ENCODE results near the gene PHLPP1. TPM values are rescaled to one million over a fixed set of nuclear protein-coding genes. Genes with fewer than 3 reads are reported as not detected.

Gene PHLPP1
- total and polyA plus RNA-seq, 2 experiments from 2014 or later = 15.7 to 73.6 TPM

DNA sequence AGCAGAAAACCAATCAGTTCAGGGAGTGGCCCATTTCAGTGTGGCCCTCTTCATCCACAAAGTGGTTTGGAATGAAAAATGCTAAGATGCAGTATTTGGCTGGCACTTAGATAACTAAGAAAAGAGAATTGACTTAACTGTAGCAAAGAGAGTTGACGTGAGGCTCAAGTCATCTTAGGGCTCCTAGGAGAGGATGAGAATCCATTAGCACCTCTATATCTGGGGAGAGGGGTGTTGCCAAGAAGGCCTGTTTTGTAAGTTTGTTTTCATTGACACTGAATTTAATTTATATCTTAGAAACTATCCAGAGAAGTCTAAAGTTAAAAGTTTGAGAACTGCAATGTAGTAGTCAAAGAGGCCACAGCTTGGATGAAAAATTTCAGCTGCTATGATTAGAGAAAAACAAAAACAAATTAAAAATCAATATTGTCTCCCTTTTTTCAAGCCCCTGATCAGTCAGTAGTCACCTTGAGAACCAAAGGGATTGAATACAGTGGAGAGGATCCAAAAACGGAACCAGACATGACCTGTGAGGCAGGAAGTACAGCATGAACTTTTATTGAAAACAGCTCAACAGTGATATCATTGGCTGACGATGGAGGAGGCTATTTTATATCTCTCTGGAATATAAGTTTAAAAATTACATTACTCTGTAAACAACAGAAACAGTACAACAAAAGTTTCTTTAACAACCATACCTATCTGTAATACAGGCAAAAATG is 52.7 kb downstream of the PHLPP1 start (continued):
- TF ChIP-seq ZNF462 (CRISPR knock-in tag; IDR thresholded peaks at IDR 0.05) = no peak
- TF ChIP-seq CREB1 (CRISPR knock-in tag; IDR thresholded peaks at IDR 0.05; ENCODE audit: low read depth) = no peak

GRCh38 chr18:62768558-62768943 is 53.2 kb downstream of the PHLPP1 start:
- H3K79me2 ChIP-seq (replicated peaks; ENCODE audit: insufficient read depth) = peaks cover 99% of the 10 kb centered on the region
- Mint-ChIP-seq H3K4me1 (peaks cover 64% of the 10 kb centered on the region), H3K4me3 (no peak overlapping the region), H3K36me3 (ENCODE audit: low read depth) (peaks cover 13% of the 10 kb centered on the region), H3K27me3 (ENCODE audit: insufficient read depth, low read depth, poor library complexity) (peaks cover 4% of the 10 kb centered on the region), H3K27ac (peak overlapping the region; percentile 90), H3K9me3 (no peaks in the 10 kb centered on the region; the same call in 2 of the 3 replicates)
- H4K20me1 ChIP-seq (replicated peaks; ENCODE audit: insufficient read depth) = peaks cover 8% of the 10 kb centered on the region
- H3K4me1 ChIP-seq (ENCODE audit: insufficient read depth) = peaks cover 57% of the 10 kb centered on the region
- H3K9me2 ChIP-seq (ENCODE audit: insufficient read depth) = no peaks in the 10 kb centered on the region
- 0 out of 2 replicates have a peak overlapping the region, but pooled peaks have one; percentile 19 for H3K4me2 ChIP-seq
- no peak overlapping the region; the same call in 1 of the 2 replicates for H3K27ac ChIP-seq (ENCODE audit: low read depth)
- ATAC-seq (no peak), DNase-seq (ENCODE audit: low spot score) (no peak)
- no peaks in the 10 kb centered on the region for H3K36me3 ChIP-seq (ENCODE audit: insufficient read depth)
- H3K4me3 ChIP-seq = no peak overlapping the region
- no peaks in the 10 kb centered on the region for H3K27me3 ChIP-seq (ENCODE audit: insufficient read depth)
- no peak overlapping the region for H2AFZ ChIP-seq
- no peaks in the 10 kb centered on the region for H3F3A ChIP-seq (replicated peaks; ENCODE audit: low read depth)
- no peak for TF ChIP-seq NANOG (IDR thresholded peaks at IDR 0.05; ENCODE audit: borderline replicate concordance)
- no peak for TF ChIP-seq ETS1 (IDR thresholded peaks at IDR 0.05)
- no peak for TF ChIP-seq POLR2AphosphoS5 (IDR thresholded peaks at IDR 0.05; ENCODE audit: low read depth)
- no peak for TF ChIP-seq CREB1 (CRISPR knock-in tag; IDR thresholded peaks at IDR 0.05; ENCODE audit: low read depth)
- no peak for TF ChIP-seq STAT1 (IDR thresholded peaks at IDR 0.05; ENCODE audit: unreplicated experiment)
- TF ChIP-seq ZNF331 (CRISPR knock-in tag; IDR thresholded peaks at IDR 0.05; ENCODE audit: low read depth) = no peak
- TF ChIP-seq EZH2phosphoT487 (IDR thresholded peaks at IDR 0.05; ENCODE audit: unreplicated experiment) = no peak
- no peak for TF ChIP-seq ZNF462 (CRISPR knock-in tag; IDR thresholded peaks at IDR 0.05)
